Retinal pigment epithelial cell (primary cell): Measurements from ENCODE around the gene SUN1.

Experiments used
- DNase-seq: peaks from one replicate; pipeline ENCODE4 v3.0.0-alpha.2; 2010; ENCODE audit warnings: low read depth
- H3K4me3 ChIP-seq: 2 replicates; pipeline ENCODE4 v1.5.1; 2011; ENCODE audit warnings: mild to moderate bottlenecking, low read length, control low read depth, moderate library complexity
- CTCF ChIP-seq: conservative IDR thresholded peaks from 2 replicates; pipeline ENCODE4 v1.5.1; 2011; ENCODE audit warnings: low read depth, low read length, control low read depth, inconsistent platforms

SUN1 gene

GRCh38 chr7:832167-832967 is at the start of gene SUN1:
TSS of gene SUN1 (plus strand) at chr7:832476. CDS start at chr7:832525, 49 bp downstream.
- TF ChIP-seq CTCF, result peak; percentile 3
- peak within 1 kb of the TSS; percentile 18 for H3K4me3 ChIP-seq
- DNase-seq, result peak; percentile 70

GRCh38 chr7:782718-783449 is 49.4 kb upstream of the SUN1 start:
- H3K4me3 ChIP-seq, result no peak overlapping the region
- no peak for DNase-seq
- no peak for TF ChIP-seq CTCF

GRCh38 chr7:783556-784490 is 48.5 kb upstream of the SUN1 start:
- TF ChIP-seq CTCF, result no peak

GRCh38 chr7:784971-785370 is 47.3 kb upstream of the SUN1 start:
- TF ChIP-seq CTCF, result no peak
- H3K4me3 ChIP-seq, result no peak overlapping the region
- no peak for DNase-seq

More at GRCh38 chr7:783556-784490, 48.5 kb upstream of the SUN1 start:
- no peak for DNase-seq
- H3K4me3 ChIP-seq, result no peak overlapping the region

- no peak for TF ChIP-seq CTCF
- H3K4me3 ChIP-seq, result no peak overlapping the region
- DNase-seq, result no peak
These were observed 46.9 kb upstream of the SUN1 start for GRCh38 chr7:785416-785815.

- no peak for DNase-seq
- peak; percentile 95 for TF ChIP-seq CTCF
- no peak overlapping the region for H3K4me3 ChIP-seq
These were observed 45.6 kb upstream of the SUN1 start for GRCh38 chr7:786472-787255.
